Choroid plexus epithelial cell (primary cell): ENCODE measurements around the gene IER5.
A peak's percentile ranks its signal among the peaks of the same experiment; 100 is the strongest.

Source experiments
- DNase-seq: peaks from one replicate; pipeline ENCODE4 v3.0.0-alpha.2; 2010; ENCODE audit warnings: low read depth
- H3K4me3 ChIP-seq: 2 replicates; pipeline ENCODE4 v1.5.1; 2011; ENCODE audit warnings: low read depth, mild to moderate bottlenecking, control low read depth, low read length, moderate library complexity
- TF ChIP-seq, protein P1 (sequence below): conservative IDR thresholded peaks from 2 replicates; pipeline ENCODE4 v1.5.1; 2011; ENCODE audit warnings: low read depth, mild to moderate bottlenecking, control low read depth, inconsistent platforms, low read length, moderate library complexity

The IER5 gene

DNA sequence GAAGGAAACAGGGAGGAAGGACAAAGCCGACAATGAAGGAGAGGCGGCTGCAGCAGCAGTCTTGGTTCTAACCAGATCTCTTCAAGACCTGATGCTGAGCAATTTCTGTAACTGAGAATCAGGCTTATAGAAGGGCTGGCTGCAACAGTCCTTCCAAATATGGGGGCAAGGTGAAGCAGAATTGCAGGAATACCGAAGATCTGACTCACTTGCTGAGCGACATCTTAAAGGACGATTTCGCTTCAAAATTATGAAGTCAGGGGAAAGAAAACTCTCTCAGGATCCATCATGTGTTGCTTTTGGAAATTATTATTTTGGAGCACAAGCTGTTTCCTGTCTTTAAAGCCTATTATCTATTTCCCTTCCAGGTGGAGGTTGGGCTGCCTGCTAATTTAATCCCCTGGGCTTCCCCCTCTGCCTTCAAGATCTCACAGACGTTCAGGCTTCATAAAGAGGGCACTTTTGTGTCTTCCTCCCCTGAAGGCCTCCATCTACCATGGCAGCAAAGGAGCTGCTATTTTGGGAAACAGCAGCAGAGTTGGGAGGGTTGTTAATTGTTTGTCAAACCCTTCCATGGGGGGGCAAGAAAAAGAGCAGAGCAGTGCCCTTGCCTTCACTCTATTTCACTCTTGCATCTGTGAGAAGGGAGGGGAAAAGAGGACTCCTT, 10.8 kb upstream of the IER5 start:
- TF ChIP-seq, protein P1, sequence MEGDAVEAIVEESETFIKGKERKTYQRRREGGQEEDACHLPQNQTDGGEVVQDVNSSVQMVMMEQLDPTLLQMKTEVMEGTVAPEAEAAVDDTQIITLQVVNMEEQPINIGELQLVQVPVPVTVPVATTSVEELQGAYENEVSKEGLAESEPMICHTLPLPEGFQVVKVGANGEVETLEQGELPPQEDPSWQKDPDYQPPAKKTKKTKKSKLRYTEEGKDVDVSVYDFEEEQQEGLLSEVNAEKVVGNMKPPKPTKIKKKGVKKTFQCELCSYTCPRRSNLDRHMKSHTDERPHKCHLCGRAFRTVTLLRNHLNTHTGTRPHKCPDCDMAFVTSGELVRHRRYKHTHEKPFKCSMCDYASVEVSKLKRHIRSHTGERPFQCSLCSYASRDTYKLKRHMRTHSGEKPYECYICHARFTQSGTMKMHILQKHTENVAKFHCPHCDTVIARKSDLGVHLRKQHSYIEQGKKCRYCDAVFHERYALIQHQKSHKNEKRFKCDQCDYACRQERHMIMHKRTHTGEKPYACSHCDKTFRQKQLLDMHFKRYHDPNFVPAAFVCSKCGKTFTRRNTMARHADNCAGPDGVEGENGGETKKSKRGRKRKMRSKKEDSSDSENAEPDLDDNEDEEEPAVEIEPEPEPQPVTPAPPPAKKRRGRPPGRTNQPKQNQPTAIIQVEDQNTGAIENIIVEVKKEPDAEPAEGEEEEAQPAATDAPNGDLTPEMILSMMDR: no peak
- no peak overlapping the region for H3K4me3 ChIP-seq
- peak; percentile 63 for DNase-seq

DNA sequence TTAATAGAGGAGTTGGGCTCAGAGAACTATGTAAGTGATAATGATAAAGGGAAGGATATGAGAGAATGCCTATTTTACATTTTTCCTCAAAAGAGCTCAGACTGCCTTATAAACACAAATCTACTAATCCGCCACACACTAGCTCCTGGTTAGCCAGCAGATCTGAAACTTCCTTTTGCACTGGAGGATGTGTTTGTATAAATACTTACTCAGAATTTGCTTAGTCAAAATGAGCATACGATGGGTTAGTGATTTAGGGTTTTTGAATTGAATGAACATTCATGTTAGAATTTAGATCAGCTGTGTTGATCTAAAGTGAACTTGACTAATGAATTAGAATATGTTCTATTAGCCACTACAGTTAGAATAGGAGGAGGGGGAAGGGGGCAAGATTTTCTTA, 9.1 kb upstream of the IER5 start:
- TF ChIP-seq, protein P1: no peak
- DNase-seq: no peak

DNA sequence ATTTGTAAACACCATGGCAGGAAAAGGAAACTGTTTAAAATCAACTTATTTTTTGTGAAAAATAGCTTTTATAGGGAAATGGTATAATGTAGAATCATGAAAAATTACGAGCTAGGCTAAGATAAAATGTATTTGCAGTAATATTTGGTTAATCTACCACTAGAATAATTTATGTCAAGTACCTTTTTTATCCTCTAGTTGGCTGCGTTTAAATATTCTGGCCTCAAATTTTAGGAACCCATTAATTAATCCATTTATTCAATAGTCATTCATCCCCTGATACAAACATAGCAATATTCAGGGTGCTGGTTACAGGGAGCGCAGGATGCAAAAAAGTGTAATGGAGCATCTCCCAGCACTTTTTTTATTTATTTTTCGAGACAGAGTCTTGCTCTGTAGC, 8.6 kb upstream of the IER5 start:
- TF ChIP-seq, protein P1: no peak
- H3K4me3 ChIP-seq: no peak overlapping the region
- no peak for DNase-seq

More for the DNA sequence above, 9.1 kb upstream of the IER5 start:
- no peak overlapping the region for H3K4me3 ChIP-seq

DNA sequence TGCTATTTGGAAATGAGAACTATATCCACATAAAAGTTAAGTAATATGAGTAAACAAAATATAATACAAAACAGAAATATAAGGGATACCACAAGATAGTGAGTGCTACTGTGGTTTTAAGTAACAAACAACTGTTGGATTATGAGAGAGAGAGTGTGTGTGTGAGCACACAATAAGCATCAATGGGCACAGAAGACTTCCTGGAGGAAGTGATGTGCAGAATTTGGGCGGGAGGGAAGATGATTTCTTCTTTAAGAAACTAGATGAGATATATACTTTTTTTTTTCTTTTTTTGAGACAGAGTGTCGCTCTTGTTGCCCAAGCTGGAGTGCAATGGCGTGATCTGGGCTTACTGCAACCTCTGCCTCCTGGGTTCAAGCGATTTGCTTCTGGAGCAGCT, 7.9 kb upstream of the IER5 start:
- DNase-seq: no peak
- no peak overlapping the region for H3K4me3 ChIP-seq
- TF ChIP-seq, protein P1: no peak

DNA sequence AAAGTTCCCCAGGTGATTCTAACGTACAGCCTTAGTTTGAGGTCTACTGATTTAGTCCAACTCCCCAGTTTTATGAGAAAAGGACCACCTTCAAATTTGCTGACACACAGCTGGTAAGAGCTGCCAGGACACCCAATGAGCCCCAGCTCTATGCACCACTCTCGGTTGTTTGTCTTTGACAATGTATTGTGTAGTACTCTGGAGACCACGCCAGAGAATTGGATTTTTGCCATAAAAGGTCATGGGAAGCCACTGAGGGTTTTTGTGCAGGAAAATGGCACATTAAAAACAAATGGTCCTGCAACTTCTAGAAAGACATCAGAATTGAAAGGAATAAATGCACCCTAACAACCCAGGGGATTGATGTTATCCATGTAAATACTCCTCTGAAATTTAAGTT, 7.1 kb upstream of the IER5 start:
- no peak for DNase-seq
- H3K4me3 ChIP-seq: no peak overlapping the region
- TF ChIP-seq, protein P1: no peak

DNA sequence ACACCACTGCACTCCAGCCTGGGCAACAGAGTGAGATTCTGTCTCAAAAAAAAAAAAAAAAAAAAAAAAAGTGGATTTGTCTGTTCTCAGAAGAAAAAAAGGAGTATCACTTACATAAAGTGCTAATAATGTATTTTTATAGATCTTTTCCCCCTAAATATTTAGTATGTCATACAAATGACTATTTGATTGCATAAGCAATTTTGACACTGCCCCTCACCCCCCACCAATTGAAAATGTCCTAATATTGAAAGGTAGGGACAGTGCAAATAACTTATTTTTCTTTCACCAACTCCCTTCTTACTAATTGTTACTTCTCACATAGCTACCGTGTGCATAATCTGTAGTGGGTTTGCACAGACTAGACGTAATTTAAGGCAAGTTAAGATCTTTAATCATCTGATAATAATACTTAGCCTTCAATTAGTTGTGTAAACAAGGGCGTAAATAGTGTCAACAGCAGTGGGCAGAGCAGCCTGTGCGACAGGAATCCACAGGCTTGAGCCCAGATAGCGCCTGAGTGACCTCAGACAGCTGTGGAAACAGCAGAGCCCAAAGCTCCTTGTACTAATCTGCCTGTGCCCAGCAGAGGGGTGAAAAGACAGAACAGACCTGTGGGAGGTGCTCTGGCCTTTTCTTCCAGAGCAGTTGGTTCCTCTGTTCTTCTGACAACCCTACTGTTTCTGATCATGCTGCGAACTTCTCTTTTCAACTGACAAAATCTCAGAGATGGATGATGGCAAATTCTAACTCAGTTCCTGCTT, 4.5 kb upstream of the IER5 start:
- peak; percentile 83 for DNase-seq
- TF ChIP-seq, protein P1: peak; percentile 74
- H3K4me3 ChIP-seq: no peak overlapping the region

DNA sequence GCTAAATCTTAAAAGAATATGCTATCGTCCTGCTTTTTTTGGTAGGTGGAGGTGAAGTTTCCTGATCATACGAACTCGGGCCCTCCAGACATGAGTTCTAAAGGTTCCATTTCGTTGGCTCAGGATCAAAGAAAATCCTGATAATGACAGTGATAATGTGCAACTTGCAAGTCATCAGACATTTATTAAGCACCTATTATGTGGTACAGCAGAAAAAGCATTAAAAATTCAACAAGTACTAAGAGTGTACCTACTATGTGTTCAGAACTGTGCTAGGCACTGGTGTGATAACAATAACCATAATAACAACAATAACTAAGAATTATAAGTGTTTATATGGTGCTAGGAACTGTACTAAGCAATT, 3.9 kb upstream of the IER5 start:
- TF ChIP-seq, protein P1: no peak
- DNase-seq: no peak
- H3K4me3 ChIP-seq: no peak overlapping the region
